K562 (cell line): ENCODE measurements around the gene MEGF11. TPM values are rescaled to one million over a fixed set of nuclear protein-coding genes. Genes with fewer than 3 reads are reported as not detected.
A peak's percentile ranks its signal among the peaks of the same experiment; 100 is the strongest.

Experiments used
- ATAC-seq: fragments of 200-7000 bp; cut with Tn5 transposase; 3 replicates; pipeline ENCODE4 v1.9.1; 2020; ENCODE audit warnings: moderate library complexity
- BruUV-seq: library from RNA; stranded (reverse); fragments of 400-500 nt; replicated peaks from 2 replicates; lab custom pipeline; 2021; lab: Mats Ljungman, UMichigan
- CTCF ChIA-PET: fragments of 300-600 bp; formaldehyde crosslinking; extraction: SDS; loops from one replicate; lab custom pipeline; 2021; ENCODE audit warnings: low intra/inter-chr PET ratio; lab: Yijun Ruan, JAX
- POLR2A ChIA-PET: fragments of 300-600, 350-650 bp; sonication (Branson Sonifier 250); formaldehyde crosslinking; extraction: SDS; loops from one replicate; lab custom pipeline; 2021; ENCODE audit warnings: antibody characterized with exemption, inconsistent platforms; lab: Yijun Ruan, JAX
- DNase-seq, 4 experiments: peaks; one replicate each; pipeline versions ENCODE4 v3.0.0 to v3.0.0-alpha.2; 2011 to 2018; ENCODE audit warnings: low spot score in 3 of 4, mixed read lengths in 3 of 4; ENCODE audit errors: extremely low read depth in 1 of 4
- FAIRE-seq: peaks from 2 replicates; lab custom pipeline; 2011; peaks lifted over from hg19 to GRCh38; lab: Jason Lieb, UNC
- H2AFZ ChIP-seq: 2 replicates; pipeline ENCODE4 v1.6.0; 2011; ENCODE audit warnings: low read depth, low read length, control low read depth, inconsistent platforms
- H3K27ac ChIP-seq: fragments of 200-600 bp; 3 replicates; pipeline ENCODE4 v1.8.0; 2011; ENCODE audit warnings: low read depth, mild to moderate bottlenecking, control low read depth, inconsistent platforms, low read length, moderate library complexity, mixed read lengths; ENCODE audit errors: extremely low read depth
- H3K27me3 ChIP-seq, 2 experiments: fragments of 300-600 bp in 1 of 2; 2 replicates in 1 of 2; 3 replicates in 1 of 2; pipeline versions ENCODE4 v1.6.0 to v1.8.0; 2011; ENCODE audit warnings: inconsistent platforms in 2 of 2, low read length in 2 of 2, mild to moderate bottlenecking in 1 of 2, mixed read lengths in 1 of 2, moderate library complexity in 1 of 2; ENCODE audit not compliant: control insufficient read depth in 2 of 2, insufficient read depth in 2 of 2
- H3K36me3 ChIP-seq: fragments of 300-600 bp; 3 replicates; pipeline ENCODE4 v1.8.0; 2011; ENCODE audit warnings: mild to moderate bottlenecking, low read length, inconsistent platforms; ENCODE audit not compliant: control insufficient read depth, insufficient read depth
- H3K4me1 ChIP-seq, 2 experiments: fragments of 200-600 bp in 1 of 2; replicated peaks in 1 of 2; 2 replicates in 1 of 2; 3 replicates in 1 of 2; pipeline versions ENCODE4 v1.5.1 to v1.8.0; 2011; ENCODE audit warnings: inconsistent platforms in 2 of 2, low read length in 2 of 2, mild to moderate bottlenecking in 1 of 2, mixed read lengths in 1 of 2, moderate library complexity in 1 of 2; ENCODE audit not compliant: control insufficient read depth in 2 of 2, insufficient read depth in 2 of 2
- H3K4me2 ChIP-seq: 2 replicates; pipeline ENCODE4 v1.6.1; 2011; ENCODE audit warnings: low read length, control low read depth, inconsistent platforms, mixed read lengths; ENCODE audit not compliant: insufficient read depth
- H3K4me3 ChIP-seq: fragments of 200-600 bp; sonication (generic), shearing (Covaris generic); 2 replicates; pipeline ENCODE4 v1.5.1; 2016; ENCODE audit warnings: control low read depth, inconsistent platforms
- H3K79me2 ChIP-seq: fragments of 200-600 bp; 3 replicates; pipeline ENCODE4 v1.8.0; 2011; ENCODE audit warnings: low read length, inconsistent platforms; ENCODE audit not compliant: control insufficient read depth, insufficient read depth
- H3K9ac ChIP-seq, 2 experiments: 2 replicates each; pipeline versions ENCODE4 v1.6.0 to v1.6.1; 2011; ENCODE audit warnings: low read depth in 2 of 2, low read length in 2 of 2, control low read depth in 1 of 2, inconsistent platforms in 1 of 2, mild to moderate bottlenecking in 1 of 2, mixed read lengths in 1 of 2; ENCODE audit not compliant: insufficient read depth in 1 of 2
- H3K9me1 ChIP-seq: one replicate; pipeline ENCODE4 v1.6.0; 2011; ENCODE audit warnings: inconsistent platforms, mild to moderate bottlenecking, low read length, moderate library complexity; ENCODE audit not compliant: control insufficient read depth, insufficient read depth
- H3K9me3 ChIP-seq: replicated peaks from 2 replicates; pipeline ENCODE4 v1.5.1; 2011; ENCODE audit warnings: low read depth, low read length, inconsistent platforms; ENCODE audit not compliant: control insufficient read depth, insufficient read depth
- H4K20me1 ChIP-seq: replicated peaks from 2 replicates; pipeline ENCODE4 v1.6.1; 2011; ENCODE audit warnings: low read length, inconsistent platforms, mixed read lengths; ENCODE audit not compliant: control insufficient read depth, insufficient read depth
- BCOR ChIP-seq: fragments of 450-650 bp; IDR thresholded peaks from 2 replicates; pipeline ENCODE4 v1.6.1; 2016
- CBFA2T3 ChIP-seq: fragments of 450-650 bp; IDR thresholded peaks from 2 replicates; pipeline ENCODE4 v1.6.1; 2017
- MED1 ChIP-seq: sonication (generic); formaldehyde crosslinking; IDR thresholded peaks from 2 replicates; pipeline ENCODE4 v1.8.1; 2023; ENCODE audit warnings: missing genetic modification reagents, borderline replicate concordance
- RBM22 ChIP-seq: fragments of 200-400 bp; formaldehyde crosslinking; IDR thresholded peaks from 2 replicates; pipeline ENCODE4 v1.6.1; 2018; ENCODE audit warnings: low read length, low read depth; ENCODE audit not compliant: poor library complexity, severe bottlenecking
- RBM25 ChIP-seq: fragments of 200-400 bp; formaldehyde crosslinking; IDR thresholded peaks from 2 replicates; pipeline ENCODE4 v1.6.1; 2018; ENCODE audit warnings: low read length, low read depth, moderate library complexity; ENCODE audit not compliant: severe bottlenecking
- RHOXF2B ChIP-seq: fragments of 250-450 bp; sonication (Bioruptor Pico); conservative IDR thresholded peaks from 2 replicates; pipeline ENCODE4 v1.5.1; 2021
- SMARCA5 ChIP-seq: fragments of 450-650 bp; IDR thresholded peaks from 2 replicates; pipeline ENCODE4 v1.6.1; 2016
- YBX1 ChIP-seq: fragments of 450-650 bp; IDR thresholded peaks from 2 replicates; pipeline ENCODE4 v1.7.1; 2016; ENCODE audit warnings: mild to moderate bottlenecking
- ZBTB5 ChIP-seq: fragments of 450-650 bp; IDR thresholded peaks from 2 replicates; pipeline ENCODE4 v1.6.1; 2017; ENCODE audit warnings: antibody characterized with exemption
- ZFP36 ChIP-seq: fragments of 150-350 bp; IDR thresholded peaks from 2 replicates; pipeline ENCODE4 v1.6.1; 2018; ENCODE audit warnings: low read length, low read depth; ENCODE audit not compliant: partially characterized antibody
- ZNF121 ChIP-seq: sonication (generic); formaldehyde crosslinking; conservative IDR thresholded peaks from 2 replicates; pipeline ENCODE4 v1.8.0; 2022; ENCODE audit warnings: missing genetic modification reagents
- ZNF507 ChIP-seq: conservative IDR thresholded peaks from 2 replicates; pipeline ENCODE4 v1.6.1; 2017; ENCODE audit warnings: missing genetic modification characterization, missing compliant biosample characterization
- ZNF584 ChIP-seq: fragments of 200-800 bp; sonication (Bioruptor generic); IDR thresholded peaks from 2 replicates; pipeline ENCODE4 v1.6.1; 2016; ENCODE audit warnings: low read depth, mild to moderate bottlenecking, missing genetic modification characterization, missing compliant biosample characterization
- WGBS: fragments of 100-300 bp; shearing (Covaris generic); methylation state at CpG from one replicate; pipeline ENCODE4 v1.1.6; 2016; ENCODE audit warnings: low coverage, mixed read lengths; ENCODE audit not compliant: insufficient coverage; ENCODE audit errors: missing lambda C conversion rate; 5-methylcytosine and 5-hydroxymethylcytosine counted together
- in situ Hi-C: fragments of 300-500 bp; cut with MboI; formaldehyde crosslinking; loops from 4 replicates; pipeline ENCODE4 v1.15.0; 2018; ENCODE audit warnings: inconsistent platforms, mixed read lengths
- intact Hi-C: fragments of 100-400 bp; cut with micrococcal nuclease; formaldehyde crosslinking; loops from 2 replicates; pipeline ENCODE4 v1.14.2; 2022
- polyA plus RNA-seq, 8 experiments: library from polyadenylated mRNA; depleted of rRNA in 4 of 8; stranded (reverse) in 5 of 8; unstranded in 3 of 8; fragments of >200 nt; fragmentation: Nextera tagmentation in 2 of 8; fragmentation: Illumina TruSeq in 1 of 8; extraction: Ambion mirVana in 2 of 8; extraction: Trizol in 1 of 8; gene quantifications; 2 replicates each; pipeline versions ENCODE4 v1.2.1 to v1.2.3, GENCODE V29; 2011 to 2014; ENCODE audit warnings: inconsistent platforms in 1 of 8, missing spikeins in 1 of 8
- total RNA-seq, 7 experiments: library from RNA; depleted of rRNA in 6 of 7; stranded (reverse); fragments of >200 nt in 6 of 7; fragmentation: Illumina TruSeq in 2 of 7; extraction: Trizol in 2 of 7; gene quantifications; 2 replicates each; pipeline versions ENCODE4 v1.2.1 to v1.2.3, GENCODE V29; 2011 to 2021; ENCODE audit warnings: low replicate concordance in 1 of 7
- TF ChIP-seq, protein P1 (sequence below): sonication (generic); formaldehyde crosslinking; IDR thresholded peaks from 2 replicates; pipeline ENCODE4 v1.8.1; 2022; ENCODE audit warnings: missing genetic modification reagents
- TF ChIP-seq, protein P2 (sequence below): fragments of 450-650 bp; IDR thresholded peaks from 2 replicates; pipeline ENCODE4 v1.6.1; 2016

Gene MEGF11
- total and polyA plus RNA-seq, 9 of the 15 experiments (the other 6 are each of a cell fraction or from before 2014, with no cell fraction given) = 0.06 to 0.23 (median 0.20) TPM; not detected in 6

GRCh38 chr15:66135664-66136063 lies 117.9 kb downstream of the MEGF11 start:
- DNase-seq (no peak), FAIRE-seq (no peak), ATAC-seq (no peak)
- Histone ChIP-seq H3K4me3 (no peak overlapping the region), H3K9me1 (no peaks in the 10 kb centered on the region), H3K27me3 (peaks cover 30 to 75% of the 10 kb centered on the region in 2 experiments; a peak in 4 of 5 replicates), H3K9me3 (no peaks in the 10 kb centered on the region), H3K4me2 (no peak overlapping the region), H3K4me1 (no peaks in the 10 kb centered on the region), H4K20me1 (peaks cover 17% of the 10 kb centered on the region; the same call in 1 of the 2 replicates), H3K27ac (no peak overlapping the region), H2AFZ (no peak overlapping the region), H3K9ac (no peak overlapping the region), H3K36me3 (no peaks in the 10 kb centered on the region), H3K79me2 (no peaks in the 10 kb centered on the region)
- POLR2A ChIA-PET = no interaction called here
- in situ Hi-C loops (no loop called here), intact Hi-C loops (no loop called here)
- peak; percentile 76 for TF ChIP-seq RBM25
- TF ChIP-seq MED1 = no peak
- TF ChIP-seq ZFP36 = peak; percentile 49
- TF ChIP-seq BCOR = peak; percentile 72; the same call in 1 of the 2 replicates
- no peak for TF ChIP-seq ZNF584 (CRISPR knock-in tag)
- TF ChIP-seq YBX1 = no peak
- TF ChIP-seq ZNF507 (tag) = no peak
- no TSS peak for BruUV-seq
- CTCF ChIA-PET = no interaction called here
- WGBS = 15% methylated on average over 1 of the region's 1 CpG

- no peaks in the 10 kb centered on the region for H3K79me2 ChIP-seq
- no peak for FAIRE-seq
- no peak overlapping the region for H3K4me2 ChIP-seq
- no peak overlapping the region for H3K27ac ChIP-seq
- no peak overlapping the region for H3K9ac ChIP-seq
- in situ Hi-C loops (no loop called here), intact Hi-C loops (no loop called here)
- H3K36me3 ChIP-seq = no peaks in the 10 kb centered on the region
- H4K20me1 ChIP-seq = peaks cover 16% of the 10 kb centered on the region; the same call in 1 of the 2 replicates
- CTCF ChIA-PET = no interaction called here
- H3K9me3 ChIP-seq = no peaks in the 10 kb centered on the region
- no peak for ATAC-seq
- 4% methylated on average over 3 of the region's 3 CpGs for WGBS
- no peak overlapping the region for H2AFZ ChIP-seq
- no peaks in the 10 kb centered on the region for H3K4me1 ChIP-seq
- H3K4me3 ChIP-seq = no peak overlapping the region
- POLR2A ChIA-PET = no interaction called here
- H3K9me1 ChIP-seq = no peaks in the 10 kb centered on the region
- H3K27me3 ChIP-seq = peaks cover 28 to 70% of the 10 kb centered on the region in 2 experiments; a peak in 4 of 5 replicates
- DNase-seq = no peak
- BruUV-seq = no TSS peak
- TF ChIP-seq SMARCA5 (no peak), CBFA2T3 (no peak), RHOXF2B (CRISPR knock-in tag) (no peak), ZNF121 (CRISPR knock-in tag) (no peak), RBM22 (no peak), ZBTB5 (no peak)
- TF ChIP-seq, protein P1, sequence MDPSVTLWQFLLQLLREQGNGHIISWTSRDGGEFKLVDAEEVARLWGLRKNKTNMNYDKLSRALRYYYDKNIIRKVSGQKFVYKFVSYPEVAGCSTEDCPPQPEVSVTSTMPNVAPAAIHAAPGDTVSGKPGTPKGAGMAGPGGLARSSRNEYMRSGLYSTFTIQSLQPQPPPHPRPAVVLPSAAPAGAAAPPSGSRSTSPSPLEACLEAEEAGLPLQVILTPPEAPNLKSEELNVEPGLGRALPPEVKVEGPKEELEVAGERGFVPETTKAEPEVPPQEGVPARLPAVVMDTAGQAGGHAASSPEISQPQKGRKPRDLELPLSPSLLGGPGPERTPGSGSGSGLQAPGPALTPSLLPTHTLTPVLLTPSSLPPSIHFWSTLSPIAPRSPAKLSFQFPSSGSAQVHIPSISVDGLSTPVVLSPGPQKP (CRISPR knock-in tag) = no peak
- TF ChIP-seq, protein P2, sequence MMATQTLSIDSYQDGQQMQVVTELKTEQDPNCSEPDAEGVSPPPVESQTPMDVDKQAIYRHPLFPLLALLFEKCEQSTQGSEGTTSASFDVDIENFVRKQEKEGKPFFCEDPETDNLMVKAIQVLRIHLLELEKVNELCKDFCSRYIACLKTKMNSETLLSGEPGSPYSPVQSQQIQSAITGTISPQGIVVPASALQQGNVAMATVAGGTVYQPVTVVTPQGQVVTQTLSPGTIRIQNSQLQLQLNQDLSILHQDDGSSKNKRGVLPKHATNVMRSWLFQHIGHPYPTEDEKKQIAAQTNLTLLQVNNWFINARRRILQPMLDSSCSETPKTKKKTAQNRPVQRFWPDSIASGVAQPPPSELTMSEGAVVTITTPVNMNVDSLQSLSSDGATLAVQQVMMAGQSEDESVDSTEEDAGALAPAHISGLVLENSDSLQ = no peak
Measured at GRCh38 chr15:66134284-66134683, 119.3 kb downstream of the MEGF11 start.
